HepG2 (cell line): ENCODE results near the gene SOCS7. TPM values are rescaled to one million over a fixed set of nuclear protein-coding genes. Genes with fewer than 3 reads are reported as not detected.

Experiments used
- AGO2 ChIP-seq: fragments of 200-400 bp; formaldehyde crosslinking; optimal IDR thresholded peaks from 2 replicates; pipeline ENCODE3; 2017; ENCODE audit warnings: mild to moderate bottlenecking, low read depth, low read length, moderate library complexity
- CBX2 ChIP-seq, 2 experiments: fragments of 200-600 bp in 1 of 2; sonication (generic); formaldehyde crosslinking in 1 of 2; IDR thresholded peaks; 2 replicates each; pipeline versions ENCODE4 v1.7.0 to v1.8.1; 2018 to 2022; ENCODE audit warnings: low read depth in 2 of 2, low read length in 1 of 2, mild to moderate bottlenecking in 1 of 2, missing genetic modification reagents in 1 of 2
- ELF4 ChIP-seq: sonication (generic); formaldehyde crosslinking; IDR thresholded peaks from 2 replicates; pipeline ENCODE4 v1.5.0; 2020; ENCODE audit warnings: missing genetic modification reagents, mild to moderate bottlenecking, moderate library complexity, borderline replicate concordance
- ETV6 ChIP-seq: sonication (generic); formaldehyde crosslinking; conservative IDR thresholded peaks from 2 replicates; pipeline ENCODE4 v1.4.0; 2020; ENCODE audit warnings: missing genetic modification reagents
- GATAD1 ChIP-seq: IDR thresholded peaks from 2 replicates; pipeline ENCODE4 v1.6.1; 2016; ENCODE audit warnings: missing genetic modification reagents, missing compliant biosample characterization
- MBD4 ChIP-seq: IDR thresholded peaks from 2 replicates; pipeline ENCODE4 v1.6.1; 2012; ENCODE audit warnings: low read length, inconsistent platforms, borderline replicate concordance
- NKX3-1 ChIP-seq: sonication (generic); formaldehyde crosslinking; IDR thresholded peaks from 2 replicates; pipeline ENCODE4 v1.5.0; 2020; ENCODE audit warnings: missing genetic modification reagents
- NR2C2 ChIP-seq: sonication (generic); formaldehyde crosslinking; IDR thresholded peaks from 2 replicates; pipeline ENCODE4 v1.4.0; 2020; ENCODE audit warnings: missing genetic modification reagents, mild to moderate bottlenecking, moderate library complexity, borderline replicate concordance
- PRDM10 ChIP-seq: sonication (generic); formaldehyde crosslinking; IDR thresholded peaks from 2 replicates; pipeline ENCODE4 v1.4.0; 2020; ENCODE audit warnings: low read depth, missing genetic modification reagents
- STAT5B ChIP-seq: sonication (generic); formaldehyde crosslinking; IDR thresholded peaks from 2 replicates; pipeline ENCODE4 v1.4.0; 2020; ENCODE audit warnings: missing genetic modification reagents
- TFAP4 ChIP-seq: sonication (generic); IDR thresholded peaks from 2 replicates; pipeline ENCODE4 v1.6.1; 2016; ENCODE audit warnings: low read depth, borderline replicate concordance
- ZBTB14 ChIP-seq: sonication (generic); formaldehyde crosslinking; IDR thresholded peaks from 2 replicates; pipeline ENCODE4 v1.4.0; 2020; ENCODE audit warnings: missing genetic modification reagents
- ZBTB46 ChIP-seq: sonication (generic); formaldehyde crosslinking; IDR thresholded peaks from 2 replicates; pipeline ENCODE4 v1.4.0; 2020; ENCODE audit warnings: mild to moderate bottlenecking, missing genetic modification reagents, borderline replicate concordance
- ZFY ChIP-seq: sonication (generic); formaldehyde crosslinking; IDR thresholded peaks from 2 replicates; pipeline ENCODE4 v1.4.0; 2020; ENCODE audit warnings: missing genetic modification reagents
- ZGPAT ChIP-seq: IDR thresholded peaks from 2 replicates; pipeline ENCODE4 v1.6.1; 2016; ENCODE audit warnings: mild to moderate bottlenecking
- ZNF121 ChIP-seq: sonication (generic); formaldehyde crosslinking; IDR thresholded peaks from 2 replicates; pipeline ENCODE4 v1.5.0; 2020; ENCODE audit warnings: mild to moderate bottlenecking, missing genetic modification reagents
- ZNF383 ChIP-seq: sonication (generic); formaldehyde crosslinking; IDR thresholded peaks from 2 replicates; pipeline ENCODE4 v1.4.0; 2020; ENCODE audit warnings: missing genetic modification reagents, mild to moderate bottlenecking, borderline replicate concordance
- ZNF629 ChIP-seq: sonication (generic); formaldehyde crosslinking; conservative IDR thresholded peaks from 2 replicates; pipeline ENCODE4 v1.5.0; 2020; ENCODE audit warnings: missing genetic modification reagents
- ZNF737 ChIP-seq: sonication (generic); formaldehyde crosslinking; IDR thresholded peaks from 2 replicates; pipeline ENCODE4 v1.5.0; 2020; ENCODE audit warnings: missing genetic modification reagents, mild to moderate bottlenecking, borderline replicate concordance
- ZNF777 ChIP-seq: sonication (generic); formaldehyde crosslinking; IDR thresholded peaks from 2 replicates; pipeline ENCODE4 v1.4.0; 2020; ENCODE audit warnings: missing genetic modification reagents
- polyA plus RNA-seq, 8 experiments: library from polyadenylated mRNA; depleted of rRNA in 3 of 8; stranded (reverse) in 7 of 8; unstranded in 1 of 8; fragments of >200 nt; fragmentation: Illumina TruSeq in 4 of 8; extraction: Trizol in 4 of 8; gene quantifications; 2 replicates each; pipeline versions ENCODE4 v1.2.1 to v1.2.3, GENCODE V29; 2011 to 2016; ENCODE audit warnings: low read depth in 4 of 8, missing spikeins in 1 of 8, mixed read lengths in 1 of 8; ENCODE audit not compliant: insufficient read depth in 1 of 8
- total RNA-seq, 5 experiments: library from RNA; depleted of rRNA; stranded (reverse); fragments of >200 nt; fragmentation: Illumina TruSeq; extraction: Trizol; gene quantifications; 2 replicates each; pipeline ENCODE4 v1.2.3, GENCODE V29; 2016; ENCODE audit warnings: low read depth in 1 of 5

Gene SOCS7
- total and polyA plus RNA-seq, 2 of the 13 experiments (the other 11 are each of a cell fraction or from before 2014, with no cell fraction given) = 19.2 to 24.2 TPM

GRCh38 chr17:38351412-38352222 is at the start of gene SOCS7 (continued):
- TF ChIP-seq ZFY (peak; percentile 97), AGO2 (no peak), ZNF777 (CRISPR knock-in tag) (peak; percentile 23; the same call in 1 of the 2 replicates), MBD4 (no peak), ZNF383 (CRISPR knock-in tag) (no peak), CBX2 (IDR thresholded peaks at IDR 0.05; ENCODE audit: low read depth, low read length) (no peak), CBX2 (CRISPR knock-in tag; IDR thresholded peaks at IDR 0.05; ENCODE audit: low read depth) (no peak), ZNF629 (CRISPR knock-in tag) (no peak), PRDM10 (CRISPR knock-in tag) (peak; percentile 95), ETV6 (CRISPR knock-in tag) (peak; percentile 67; the same call in 1 of the 2 replicates), ZBTB14 (CRISPR knock-in tag) (peak; percentile 96), TFAP4 (peak; percentile 53), GATAD1 (CRISPR knock-in tag) (peak; percentile 86), NKX3-1 (CRISPR knock-in tag) (peak; percentile 74; the same call in 1 of the 2 replicates), STAT5B (no peak), ZNF121 (CRISPR knock-in tag) (0 out of 2 replicates have a peak, but pooled peaks have one; percentile 34), ELF4 (CRISPR knock-in tag) (peak; percentile 74; the same call in 1 of the 2 replicates), ZBTB46 (CRISPR knock-in tag) (no peak), NR2C2 (peak; percentile 97), ZGPAT (CRISPR knock-in tag) (peak; percentile 91), ZNF737 (CRISPR knock-in tag) (no peak)
